ENCODE measurements around the gene HMSD.

HMSD gene

GRCh38 chr18:63951302-63951705 lies 2.2 kb downstream of the HMSD start:
- intact Hi-C loops (cut with DNase I), result no loop called here
- DNase-seq, result no peak

- no peak for DNase-seq
- intact Hi-C loops (cut with DNase I), result no loop called here
Measured at GRCh38 chr18:63953811-63954210, 4.7 kb downstream of the HMSD start.

- intact Hi-C loops (cut with DNase I), result no loop called here
- no peak for DNase-seq
Measured at GRCh38 chr18:63956755-63957154, 7.7 kb downstream of the HMSD start.

GRCh38 chr18:63960891-63961290 lies 11.8 kb downstream of the HMSD start:
- intact Hi-C loops (cut with DNase I), result no loop called here

GRCh38 chr18:63961435-63961980 lies 12.4 kb downstream of the HMSD start:
- peak in 1 of 10 donors; percentile 29 for DNase-seq
- intact Hi-C loops (cut with DNase I), result no loop called here

More at GRCh38 chr18:63960891-63961290, 11.8 kb downstream of the HMSD start:
- no peak for DNase-seq

GRCh38 chr18:63962137-63962536 lies 13.0 kb downstream of the HMSD start:
- intact Hi-C loops (cut with DNase I), result no loop called here
- no peak for DNase-seq

- peak in 4 of 10 donors; percentile 18 to 43 (median 38) for DNase-seq
- intact Hi-C loops (cut with DNase I), result no loop called here
Measured at GRCh38 chr18:63963615-63964256, 14.6 kb downstream of the HMSD start.

- DNase-seq, result no peak
- intact Hi-C loops (cut with DNase I), result no loop called here
Measured at GRCh38 chr18:63964908-63965307, 15.8 kb downstream of the HMSD start.

- DNase-seq, result no peak
- intact Hi-C loops (cut with DNase I), result no loop called here
Measured at GRCh38 chr18:63965716-63966330, 16.7 kb downstream of the HMSD start.

- intact Hi-C loops (cut with DNase I), result no loop called here
- DNase-seq, result peak; percentile 85 to 99 (median 96)
Measured at GRCh38 chr18:63969942-63970808, 21.1 kb downstream of the HMSD start, which contains the start of gene SERPINB8. SERPINB8 (plus strand) TSS chr18:63970081; CDS start chr18:63978309, 8,228 bp downstream.

- intact Hi-C loops (cut with DNase I), result no loop called here
Measured at GRCh38 chr18:63970809-63971205, 21.7 kb downstream of the HMSD start.

GRCh38 chr18:63971320-63972001 lies 22.4 kb downstream of the HMSD start:
- DNase-seq, result peak in 2 of 10 donors; percentile 28 to 62
- intact Hi-C loops (cut with DNase I), result no loop called here

More at GRCh38 chr18:63970809-63971205, 21.7 kb downstream of the HMSD start:
- peak in 7 of 10 donors; percentile 31 to 91 (median 54) for DNase-seq

- no peak for DNase-seq
- intact Hi-C loops (cut with DNase I), result no loop called here
Measured at GRCh38 chr18:63972002-63972376, 22.9 kb downstream of the HMSD start.

GRCh38 chr18:63974991-63975390 lies 25.9 kb downstream of the HMSD start:
- peak in 1 of 10 donors; percentile 16 for DNase-seq

GRCh38 chr18:63975628-63976027 lies 26.5 kb downstream of the HMSD start:
- intact Hi-C loops (cut with DNase I), result loop anchor here (5.0 kb wide), 1 partner anchor 148 kb away; no protein-coding TSS in a partner anchor
- no peak for DNase-seq

More at GRCh38 chr18:63974991-63975390, 25.9 kb downstream of the HMSD start:
- intact Hi-C loops (cut with DNase I), result loop anchor here (5.0 kb wide), 1 partner anchor 148 kb away; no protein-coding TSS in a partner anchor

GRCh38 chr18:63977040-63977439 lies 27.9 kb downstream of the HMSD start:
- no peak for DNase-seq
- intact Hi-C loops (cut with DNase I), result loop anchor here (5.0 kb wide), 1 partner anchor 150 kb away; no protein-coding TSS in a partner anchor

- intact Hi-C loops (cut with DNase I), result loop anchor here (5.0 kb wide), 1 partner anchor 152 kb away; no protein-coding TSS in a partner anchor
- peak in 4 of 10 donors; percentile 31 to 50 (median 39) for DNase-seq
Measured at GRCh38 chr18:63979409-63979920, 30.4 kb downstream of the HMSD start.

- intact Hi-C loops (cut with DNase I), result no loop called here
- no peak for DNase-seq
Measured at GRCh38 chr18:63980027-63980426, 30.9 kb downstream of the HMSD start.

GRCh38 chr18:63980896-63981460 lies 31.9 kb downstream of the HMSD start:
- intact Hi-C loops (cut with DNase I), result no loop called here
- DNase-seq, result no peak

Measured in posterior cingulate gyrus (tissue), 11 donors.